Mesodermal cell (in vitro differentiated cells): ENCODE data around the gene TEAD2.
A peak's percentile ranks its signal among the peaks of the same experiment; 100 is the strongest.

Experiments
- H3K27ac ChIP-seq: 2 replicates; pipeline ENCODE4 v1.7.0; 2013; ENCODE audit warnings: mild to moderate bottlenecking, low read depth, low read length, moderate library complexity; ENCODE audit not compliant: severe bottlenecking
- H3K36me3 ChIP-seq: 2 replicates; pipeline ENCODE4 v1.7.1; 2013; ENCODE audit warnings: mild to moderate bottlenecking, low read length, moderate library complexity; ENCODE audit not compliant: control insufficient read depth, insufficient read depth
- H3K4me1 ChIP-seq: one replicate; pipeline ENCODE4 v1.7.1; 2013; ENCODE audit warnings: mild to moderate bottlenecking, low read length; ENCODE audit not compliant: insufficient read depth, control insufficient read depth, poor library complexity, severe bottlenecking
- H3K4me3 ChIP-seq: 2 replicates; pipeline ENCODE4 v1.7.0; 2013; ENCODE audit warnings: low read length, control low read depth, mild to moderate bottlenecking; ENCODE audit not compliant: insufficient read depth, poor library complexity, severe bottlenecking; ENCODE audit errors: extremely low read depth
- H3K9me3 ChIP-seq: 2 replicates; pipeline ENCODE4 v1.7.1; 2013; ENCODE audit warnings: mild to moderate bottlenecking, low read length, moderate library complexity; ENCODE audit not compliant: control insufficient read depth
- WGBS, 2 experiments: methylation state at CpG; one replicate each; pipeline ENCODE4 v1.1.5; 2013; ENCODE audit warnings: missing lambda C conversion rate in 2 of 2; ENCODE audit not compliant: insufficient coverage in 2 of 2; 5-methylcytosine and 5-hydroxymethylcytosine counted together

The TEAD2 gene

DNA sequence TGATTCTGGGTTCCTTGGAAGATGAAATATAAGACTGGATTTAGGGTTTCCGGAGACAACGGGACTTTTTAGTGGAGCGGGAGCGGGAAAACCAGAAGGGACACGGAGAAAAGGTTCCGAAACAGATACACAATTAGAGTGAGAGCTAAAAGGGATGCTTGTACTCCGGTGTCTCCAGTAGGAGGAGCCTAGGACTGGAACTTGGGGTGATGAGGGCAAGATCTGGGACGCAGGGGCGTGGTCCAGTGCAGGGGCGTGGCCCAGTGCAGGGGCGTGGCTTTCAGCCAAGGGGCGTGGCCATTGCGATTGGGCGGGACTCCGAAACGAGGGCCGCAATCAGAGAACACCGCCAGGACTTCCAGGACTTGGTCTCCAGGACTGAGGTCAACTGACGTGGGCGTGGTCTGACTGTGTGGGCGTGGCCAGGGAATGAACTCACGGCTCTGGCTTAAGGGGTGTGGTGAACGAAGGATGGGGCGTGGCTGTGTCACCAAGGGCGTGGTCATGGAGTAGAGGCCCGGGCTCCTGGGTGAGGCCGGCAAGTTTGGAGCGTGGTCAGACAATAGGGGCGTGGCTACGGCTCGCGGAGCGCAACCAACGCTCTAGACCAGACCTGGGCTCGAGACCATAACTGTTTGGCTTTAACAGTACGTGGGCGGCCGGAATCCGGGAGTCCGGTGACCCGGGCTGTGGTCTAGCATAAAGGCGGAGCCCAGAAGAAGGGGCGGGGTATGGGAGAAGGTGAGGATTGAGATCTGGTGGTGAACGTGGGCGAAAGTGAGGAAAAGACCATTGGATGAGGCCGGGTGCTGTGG, 1.3 kb upstream of the TEAD2 start, which contains the start of gene DKKL1:
Gene DKKL1 (plus strand): TSS at position 610 of the 815 bp plus-strand sequence. CDS start 122 bp downstream, at position 732.
- Histone ChIP-seq H3K4me1 (peaks cover 10% of the 10 kb centered on the region), H3K9me3 (no peaks in the 10 kb centered on the region), H3K4me3 (peak within 1 kb of the TSS; percentile 91), H3K36me3 (peaks cover 21% of the 10 kb centered on the region), H3K27ac (peak within 1 kb of the TSS; percentile 97)
- WGBS, 2 experiments: 2 to 3% methylated on average over 41 to 42 of the region's 46 CpGs

- H3K4me3 ChIP-seq: peak overlapping the region; percentile 91
- H3K9me3 ChIP-seq: no peaks in the 10 kb centered on the region
- 1 to 4% methylated on average over 11 to 13 of the region's 14 CpGs for WGBS, 2 experiments
- H3K4me1 ChIP-seq: peaks cover 10% of the 10 kb centered on the region
- H3K36me3 ChIP-seq: peaks cover 27% of the 10 kb centered on the region
- H3K27ac ChIP-seq: peak overlapping the region; percentile 97
Measured at GRCh38 chr19:49362929-49363267, 682 bp upstream of the TEAD2 start.

DNA sequence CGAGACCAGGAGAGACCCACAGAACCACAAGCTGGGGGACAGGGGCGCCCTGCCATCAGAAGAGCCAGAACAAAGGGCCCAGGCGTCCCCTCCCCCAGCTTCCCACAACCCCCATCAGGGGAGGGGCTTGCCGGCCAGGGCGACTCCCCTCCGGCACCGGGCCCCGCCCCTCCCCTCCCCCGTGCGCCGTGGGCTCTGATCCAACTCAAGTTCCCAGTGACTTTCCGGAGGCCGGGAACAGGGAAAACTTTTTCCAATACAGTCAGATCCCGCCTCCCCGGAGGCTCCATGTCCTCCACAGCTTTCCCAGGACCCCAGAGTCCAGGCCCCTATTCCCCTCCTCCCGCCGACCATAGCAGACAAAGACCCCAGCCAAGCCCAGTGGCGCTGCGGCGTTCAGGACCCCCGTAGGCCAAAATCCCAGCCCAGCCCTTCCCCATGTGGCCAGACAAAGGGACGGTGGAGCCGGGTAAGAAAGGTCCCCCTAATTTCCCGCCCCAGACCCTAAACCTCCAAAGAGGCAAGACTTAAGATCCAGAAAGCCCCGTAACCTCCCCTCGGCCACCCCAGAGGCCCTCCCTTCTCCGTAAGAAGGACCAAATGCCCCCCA, 673 bp downstream of the TEAD2 start:
- Histone ChIP-seq H3K4me1 (peaks cover 20% of the 10 kb centered on the region), H3K4me3 (peak overlapping the region; percentile 91), H3K27ac (peak overlapping the region; percentile 97), H3K9me3 (no peaks in the 10 kb centered on the region), H3K36me3 (peaks cover 40% of the 10 kb centered on the region)
- 0% methylated on average over 15 to 25 of the region's 27 CpGs for WGBS, 2 experiments

- Histone ChIP-seq H3K4me1 (peaks cover 27% of the 10 kb centered on the region), H3K4me3 (peak overlapping the region; percentile 91), H3K27ac (peak overlapping the region; percentile 97), H3K36me3 (peaks cover 55% of the 10 kb centered on the region), H3K9me3 (no peaks in the 10 kb centered on the region)
- 93 to 95% methylated on average over 5 to 15 of the region's 17 CpGs for WGBS, 2 experiments
Measured at GRCh38 chr19:49359851-49360820, 2.1 kb downstream of the TEAD2 start.

- H3K4me1 ChIP-seq: peaks cover 28% of the 10 kb centered on the region
- H3K4me3 ChIP-seq: no peak overlapping the region
- no peak overlapping the region for H3K27ac ChIP-seq
- 92 to 100% methylated on average over 8 to 9 of the region's 9 CpGs for WGBS, 2 experiments
- peaks cover 82% of the 10 kb centered on the region for H3K36me3 ChIP-seq
- no peaks in the 10 kb centered on the region for H3K9me3 ChIP-seq
Measured at GRCh38 chr19:49357186-49357585, 5.0 kb downstream of the TEAD2 start.

GRCh38 chr19:49356382-49356781, 5.8 kb downstream of the TEAD2 start:
- Histone ChIP-seq H3K4me3 (no peak overlapping the region), H3K36me3 (peaks cover 89% of the 10 kb centered on the region), H3K4me1 (peaks cover 28% of the 10 kb centered on the region), H3K27ac (no peak overlapping the region), H3K9me3 (no peaks in the 10 kb centered on the region)
- WGBS, 2 experiments: 86 to 94% methylated on average over 1 to 3 of the region's 7 CpGs

GRCh38 chr19:49355909-49356353, 6.3 kb downstream of the TEAD2 start:
- WGBS, 2 experiments: 95 to 100% methylated on average over 2 to 4 of the region's 12 CpGs
- peaks cover 94% of the 10 kb centered on the region for H3K36me3 ChIP-seq

DNA sequence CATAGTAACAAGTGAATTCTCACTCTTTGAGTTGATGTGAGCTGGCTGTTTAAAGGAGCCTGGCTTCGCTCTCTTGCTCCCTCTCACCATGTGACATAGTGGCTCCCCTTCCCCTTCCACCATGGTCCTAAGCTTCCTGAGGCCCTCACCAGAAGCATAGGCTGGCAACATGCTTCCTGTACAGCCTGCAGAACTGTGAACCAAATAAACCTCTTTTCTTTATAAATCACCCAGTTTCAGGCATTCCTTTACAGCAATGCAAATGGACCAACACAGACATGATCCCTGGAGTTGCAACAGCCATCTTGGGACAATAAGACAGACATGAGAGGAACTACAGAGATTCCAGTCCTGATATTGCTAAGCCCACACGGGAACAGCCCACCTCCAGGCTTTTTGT, 12.6 kb downstream of the TEAD2 start:
- no peaks in the 10 kb centered on the region for H3K4me1 ChIP-seq
- no peaks in the 10 kb centered on the region for H3K9me3 ChIP-seq
- H3K36me3 ChIP-seq: peaks cover 95% of the 10 kb centered on the region
- no peak overlapping the region for H3K4me3 ChIP-seq
- H3K27ac ChIP-seq: no peak overlapping the region
- 100% methylated on average over 1 of the region's 2 CpGs; no CpG with 5 or more reads in 1 of the 2 experiments for WGBS, 2 experiments

More at GRCh38 chr19:49355909-49356353, 6.3 kb downstream of the TEAD2 start:
- Histone ChIP-seq H3K27ac (no peak overlapping the region), H3K9me3 (no peaks in the 10 kb centered on the region), H3K4me3 (no peak overlapping the region), H3K4me1 (peaks cover 28% of the 10 kb centered on the region)

GRCh38 chr19:49348305-49349189, 13.7 kb downstream of the TEAD2 start:
- Histone ChIP-seq H3K36me3 (peaks cover 97% of the 10 kb centered on the region), H3K4me3 (no peak overlapping the region), H3K9me3 (no peaks in the 10 kb centered on the region), H3K27ac (no peak overlapping the region), H3K4me1 (no peaks in the 10 kb centered on the region)
- 100% methylated on average over 4 to 6 of the region's 12 CpGs for WGBS, 2 experiments
